ENCODE results near the gene SUGT1. TPM values are rescaled to one million over a fixed set of nuclear protein-coding genes. Genes with fewer than 3 reads are reported as not detected.
"Not testable (repeated sequence)": the region's sequence is repeated elsewhere in the genome, so short reads cannot be mapped to it uniquely, and the experiment has no call there.

The SUGT1 gene
- total and polyA plus RNA-seq, 11 donors: 32.7 to 70.8 (median 47.4) TPM

GRCh38 chr13:52609013-52609606 is 43.5 kb upstream of the SUGT1 start:
- ATAC-seq (peak; percentile 92 to 94 (median 93)), DNase-seq (peak in 4 of 5 donors; percentile 24 to 56 (median 40))
- H3K4me3 ChIP-seq; H3K36me3 ChIP-seq; intact Hi-C loops (cut with DNase I); H3K27me3 ChIP-seq; H3K9me3 ChIP-seq: not testable (repeated sequence)
- peak overlapping the region in 9 of 12 donors; percentile 38 to 80 (median 56) for H3K27ac ChIP-seq
- TF ChIP-seq CTCF (IDR thresholded peaks at IDR 0.05): peak in 10 of 12 donors; percentile 40 to 59 (median 48)
- peaks cover 0 to 18% (median 0%) of the 10 kb centered on the region in 12 donors for H3K4me1 ChIP-seq
- 28 to 44% (median 36%) methylated on average over 10 of the region's 10 CpGs for WGBS, 4 donors

- intact Hi-C loops (cut with DNase I): loop anchor here in 2 of 10 donors (5.0 to 10.0 kb wide), 2 partner anchors 355 to 357 kb away; no protein-coding TSS in a partner anchor
- H3K9me3 ChIP-seq, H3K36me3 ChIP-seq, ATAC-seq, H3K27me3 ChIP-seq, H3K4me3 ChIP-seq, DNase-seq: not testable (repeated sequence)
- Histone ChIP-seq H3K4me1 (peaks cover 0 to 18% (median 0%) of the 10 kb centered on the region in 12 donors), H3K27ac (peak overlapping the region in 5 of 12 donors; percentile 56 to 80 (median 69))
- WGBS, 4 donors: 78 to 94% (median 88%) methylated on average over 5 of the region's 5 CpGs
These were observed 42.5 kb upstream of the SUGT1 start for GRCh38 chr13:52610158-52610557.

GRCh38 chr13:52615134-52615801 is 37.4 kb upstream of the SUGT1 start:
- H3K4me1 ChIP-seq: peaks cover 0 to 22% (median 7%) of the 10 kb centered on the region in 12 donors
- no peak for TF ChIP-seq CTCF (IDR thresholded peaks at IDR 0.05)
- no peak for TF ChIP-seq POLR2A (IDR thresholded peaks at IDR 0.05)
- ATAC-seq (no peak), DNase-seq (no peak)
- intact Hi-C loops (cut with DNase I): loop anchor here in 6 of 10 donors (5.0 to 10.0 kb wide), 2 partner anchors 37 to 350 kb away; partner anchors contain the start of gene SUGT1 (in 5 of the 6)
- peaks cover 0 to 4% (median 0%) of the 10 kb centered on the region in 9 donors for H3K36me3 ChIP-seq
- 94 to 96% (median 96%) methylated on average over 4 of the region's 4 CpGs for WGBS, 4 donors
- no peak overlapping the region for H3K4me3 ChIP-seq
- no peaks in the 10 kb centered on the region for H3K27me3 ChIP-seq
- no peaks in the 10 kb centered on the region for H3K9me3 ChIP-seq
- H3K27ac ChIP-seq: no peak overlapping the region

GRCh38 chr13:52615812-52616211 is 36.8 kb upstream of the SUGT1 start:
- no peak overlapping the region for H3K27ac ChIP-seq
- H3K4me3 ChIP-seq: no peak overlapping the region
- peaks cover 0 to 22% (median 7%) of the 10 kb centered on the region in 12 donors for H3K4me1 ChIP-seq
- DNase-seq (no peak), ATAC-seq (no peak)
- intact Hi-C loops (cut with DNase I): loop anchor here in 7 of 10 donors (2.0 to 10.0 kb wide), 3 partner anchors 36 to 349 kb away; partner anchors contain the start of gene SUGT1 (in 6 of the 7)
- TF ChIP-seq POLR2A (IDR thresholded peaks at IDR 0.05) (no peak), CTCF (IDR thresholded peaks at IDR 0.05) (no peak)
- 81 to 89% (median 85%) methylated on average over 5 of the region's 5 CpGs for WGBS, 4 donors
- no peaks in the 10 kb centered on the region for H3K27me3 ChIP-seq
- H3K36me3 ChIP-seq: peaks cover 0 to 4% (median 0%) of the 10 kb centered on the region in 9 donors
- H3K9me3 ChIP-seq: no peaks in the 10 kb centered on the region

Data from heart left ventricle (tissue), 16 donors.